A673 (cell line): ENCODE results near the gene ERF.

ENCODE experiments used
- EZH2 ChIP-seq: fragments of 200-600 bp; sonication (generic); IDR thresholded peaks from 2 replicates; pipeline ENCODE4 v1.6.1; 2017; ENCODE audit warnings: borderline replicate concordance, low read depth, mild to moderate bottlenecking, mixed read lengths, antibody characterized with exemption, low read length; ENCODE audit not compliant: poor library complexity, severe bottlenecking
- TF ChIP-seq, protein P1 (sequence below): fragments of 300-800, 200-600 bp; sonication (generic); conservative IDR thresholded peaks from 2 replicates; pipeline ENCODE4 v1.5.1; 2017; ENCODE audit warnings: low read depth, mild to moderate bottlenecking, antibody characterized with exemption, low read length, moderate library complexity, mixed read lengths

DNA sequence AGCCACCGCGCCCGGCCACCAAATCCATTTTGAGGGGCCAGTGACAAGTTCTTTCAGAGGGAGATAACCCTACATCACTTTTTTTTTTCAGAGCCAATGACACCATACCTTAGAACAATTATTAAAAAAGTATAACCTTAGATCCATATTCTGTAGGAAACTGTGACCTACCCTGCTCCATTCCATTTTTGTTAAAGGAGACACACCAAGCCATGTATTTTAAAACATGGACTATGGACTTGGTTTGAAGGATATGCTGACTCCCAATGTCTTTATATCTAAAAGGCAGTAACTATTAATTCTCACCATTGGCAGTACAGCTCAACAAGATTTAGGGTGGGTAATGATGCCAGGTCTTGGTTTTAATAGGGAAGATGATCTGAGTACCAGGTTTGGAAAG lies 13.6 kb downstream of the ERF start:
- TF ChIP-seq, protein P1, sequence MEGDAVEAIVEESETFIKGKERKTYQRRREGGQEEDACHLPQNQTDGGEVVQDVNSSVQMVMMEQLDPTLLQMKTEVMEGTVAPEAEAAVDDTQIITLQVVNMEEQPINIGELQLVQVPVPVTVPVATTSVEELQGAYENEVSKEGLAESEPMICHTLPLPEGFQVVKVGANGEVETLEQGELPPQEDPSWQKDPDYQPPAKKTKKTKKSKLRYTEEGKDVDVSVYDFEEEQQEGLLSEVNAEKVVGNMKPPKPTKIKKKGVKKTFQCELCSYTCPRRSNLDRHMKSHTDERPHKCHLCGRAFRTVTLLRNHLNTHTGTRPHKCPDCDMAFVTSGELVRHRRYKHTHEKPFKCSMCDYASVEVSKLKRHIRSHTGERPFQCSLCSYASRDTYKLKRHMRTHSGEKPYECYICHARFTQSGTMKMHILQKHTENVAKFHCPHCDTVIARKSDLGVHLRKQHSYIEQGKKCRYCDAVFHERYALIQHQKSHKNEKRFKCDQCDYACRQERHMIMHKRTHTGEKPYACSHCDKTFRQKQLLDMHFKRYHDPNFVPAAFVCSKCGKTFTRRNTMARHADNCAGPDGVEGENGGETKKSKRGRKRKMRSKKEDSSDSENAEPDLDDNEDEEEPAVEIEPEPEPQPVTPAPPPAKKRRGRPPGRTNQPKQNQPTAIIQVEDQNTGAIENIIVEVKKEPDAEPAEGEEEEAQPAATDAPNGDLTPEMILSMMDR = no peak
- no peak for TF ChIP-seq EZH2
